A673 (cell line): Measurements from ENCODE around the gene SMARCD2.

Experiments used
- CTCF ChIP-seq: fragments of 300-800, 200-600 bp; sonication (generic); conservative IDR thresholded peaks from 2 replicates; pipeline ENCODE4 v1.5.1; 2017; ENCODE audit warnings: low read depth, mild to moderate bottlenecking, antibody characterized with exemption, low read length, moderate library complexity, mixed read lengths
- EZH2 ChIP-seq: fragments of 200-600 bp; sonication (generic); IDR thresholded peaks from 2 replicates; pipeline ENCODE4 v1.6.1; 2017; ENCODE audit warnings: borderline replicate concordance, low read depth, mild to moderate bottlenecking, mixed read lengths, antibody characterized with exemption, low read length; ENCODE audit not compliant: poor library complexity, severe bottlenecking

GRCh38 chr17:63792055-63792729, 50.3 kb downstream of the SMARCD2 start:
- TF ChIP-seq CTCF (no peak), EZH2 (no peak)
